HG03135 (cell line): ENCODE results near the gene CFAP58.

Experiments used
- ATAC-seq: cut with Tn5 transposase; IDR thresholded peaks from one replicate; pipeline ENCODE4 v1.9.1; 2021; ENCODE audit warnings: mild to moderate bottlenecking, moderate library complexity; ENCODE audit not compliant: unreplicated experiment

The CFAP58 gene

GRCh38 chr10:104321725-104322415, 31.8 kb upstream of the CFAP58 start:
- ATAC-seq, result no peak

- ATAC-seq, result no peak
Observed at GRCh38 chr10:104322416-104322782, 31.2 kb upstream of the CFAP58 start.

DNA sequence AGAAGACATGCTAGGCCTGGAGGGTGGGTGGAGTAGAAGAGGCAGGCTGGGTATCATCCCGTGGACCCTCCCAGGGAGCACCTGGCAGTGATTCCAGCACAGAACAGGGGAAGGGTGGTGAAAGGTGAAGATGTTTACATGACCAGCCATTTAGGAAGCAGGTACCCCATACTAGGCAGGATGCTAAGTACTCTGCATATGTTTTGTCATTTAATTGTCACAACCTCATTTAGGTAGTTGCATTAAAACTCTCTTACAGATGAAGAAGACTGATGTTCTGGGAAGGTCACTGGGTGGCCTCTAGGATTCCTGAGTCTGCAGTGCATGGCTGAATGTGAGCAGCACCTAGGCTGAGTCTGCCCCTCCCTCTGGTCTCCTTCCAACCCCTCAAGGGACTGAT, 30.5 kb upstream of the CFAP58 start:
- no peak for ATAC-seq

GRCh38 chr10:104323760-104324201, 29.9 kb upstream of the CFAP58 start:
- ATAC-seq, result no peak

DNA sequence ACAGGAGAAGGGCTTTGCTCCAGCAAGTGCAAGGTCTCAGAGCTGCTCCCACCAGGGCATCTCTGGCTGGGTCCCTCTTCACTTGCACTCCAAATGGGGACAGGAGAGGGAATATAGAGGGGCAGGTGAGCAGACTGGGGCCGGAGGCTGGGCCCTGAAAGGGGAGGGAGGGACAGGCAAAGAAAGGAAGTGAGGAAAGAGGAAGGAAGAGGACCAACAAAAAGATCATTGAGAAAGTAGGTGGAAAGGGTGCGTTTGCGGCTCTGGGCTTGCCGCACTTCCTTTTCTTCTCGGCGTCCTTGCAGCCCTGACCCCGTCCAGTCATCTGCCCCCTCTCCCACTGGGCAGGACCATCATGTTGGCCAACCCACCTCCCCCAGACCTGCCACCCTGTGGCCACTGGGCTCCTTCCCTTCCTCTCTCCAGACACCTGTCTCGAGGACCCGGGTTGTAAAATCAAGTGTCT, 29.4 kb upstream of the CFAP58 start:
- ATAC-seq, result no peak

DNA sequence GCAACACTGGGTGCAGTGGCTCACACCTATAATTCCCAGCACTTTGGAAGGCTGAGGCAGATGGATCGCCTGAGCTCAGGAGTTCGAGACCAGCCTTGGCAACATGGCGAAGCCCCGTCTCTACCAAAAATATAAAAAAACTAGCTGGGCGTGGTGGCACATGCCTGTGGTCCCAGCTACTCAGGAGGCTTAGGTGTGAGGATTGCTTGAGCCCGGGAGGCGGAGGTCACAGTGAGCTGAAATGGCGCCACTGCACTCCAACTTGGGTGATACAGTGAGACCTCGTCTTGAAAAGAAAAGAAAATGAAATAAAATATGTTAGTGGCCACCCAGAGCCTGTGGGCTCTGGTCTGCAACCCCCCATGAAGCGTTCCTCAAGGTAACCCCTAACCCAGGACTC, 28.7 kb upstream of the CFAP58 start:
- ATAC-seq, result no peak

GRCh38 chr10:104325436-104326435, 27.9 kb upstream of the CFAP58 start:
- ATAC-seq, result no peak

DNA sequence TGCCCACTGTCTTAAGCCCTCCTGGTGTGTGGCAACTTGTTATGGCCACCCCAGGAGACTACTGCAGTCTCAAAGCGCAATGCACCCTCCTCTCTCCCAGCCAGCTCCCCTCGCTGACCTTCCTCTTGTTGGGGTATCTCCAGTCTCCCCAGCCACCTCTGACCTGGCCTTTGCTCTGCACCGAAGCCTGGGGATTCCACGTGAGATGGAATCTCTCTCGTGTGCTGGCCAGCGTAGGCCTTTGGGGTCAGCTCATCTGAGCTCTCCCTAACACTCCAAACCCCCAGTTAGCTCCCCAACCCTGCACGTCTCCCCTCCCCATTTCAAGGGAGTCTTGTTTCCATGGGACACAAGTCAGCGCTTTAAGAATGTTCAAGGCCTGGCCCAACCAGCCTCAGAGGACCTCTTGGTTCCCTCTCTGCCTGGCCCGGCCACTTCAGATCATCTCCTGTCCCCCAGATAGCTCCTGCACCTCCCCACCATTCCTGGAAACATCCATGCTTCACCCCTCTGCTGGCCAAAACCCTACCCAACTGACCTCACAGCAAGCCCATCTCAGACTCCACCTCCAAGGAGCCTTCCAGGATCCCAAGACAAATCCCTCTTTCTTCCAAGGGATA, 26.5 kb upstream of the CFAP58 start:
- no peak for ATAC-seq

- ATAC-seq, result no peak
Observed at GRCh38 chr10:104327745-104328645, 25.6 kb upstream of the CFAP58 start.

GRCh38 chr10:104328646-104328895, 25.1 kb upstream of the CFAP58 start:
- no peak for ATAC-seq

DNA sequence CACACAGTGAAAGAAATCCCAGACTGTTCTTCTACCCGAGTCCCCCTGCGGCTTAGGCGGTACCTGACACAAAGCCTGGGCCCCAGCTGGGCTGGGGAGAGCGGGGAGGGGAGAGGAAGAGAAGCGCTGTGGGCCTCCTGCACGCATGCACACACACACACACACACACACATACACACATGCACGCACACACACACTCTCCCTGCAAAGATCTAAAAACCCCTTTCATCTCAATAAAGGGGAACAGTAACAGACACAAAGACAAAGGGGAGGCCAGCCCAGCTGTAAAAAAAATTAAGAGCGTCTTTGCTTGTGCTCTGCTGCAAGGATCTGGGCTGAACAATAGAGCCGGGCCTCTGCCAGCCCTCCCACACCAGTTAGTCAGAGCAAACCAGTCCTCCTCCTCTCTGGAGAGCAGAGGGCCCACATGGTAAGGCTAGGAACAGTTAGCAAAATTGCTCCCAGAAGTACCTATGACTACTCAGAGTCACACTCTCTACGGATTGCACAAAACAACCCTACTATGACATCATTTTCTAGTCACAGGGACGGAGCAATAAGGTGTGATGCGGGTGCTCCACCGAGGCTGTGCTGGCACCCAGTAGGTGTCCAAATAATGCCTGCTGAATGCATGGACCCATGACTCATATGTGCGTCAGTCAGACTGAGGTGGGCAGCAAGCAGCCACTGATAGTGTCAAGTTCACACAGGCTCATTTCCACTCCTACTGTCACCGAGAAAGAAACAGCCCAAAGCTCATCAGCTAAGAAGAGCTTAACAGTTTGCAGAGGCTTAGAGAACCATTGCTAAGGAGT, 24.5 kb upstream of the CFAP58 start:
- ATAC-seq, result no peak

- no peak for ATAC-seq
Observed at GRCh38 chr10:104329735-104330134, 23.9 kb upstream of the CFAP58 start.

GRCh38 chr10:104330168-104331110, 23.2 kb upstream of the CFAP58 start:
- no peak for ATAC-seq

DNA sequence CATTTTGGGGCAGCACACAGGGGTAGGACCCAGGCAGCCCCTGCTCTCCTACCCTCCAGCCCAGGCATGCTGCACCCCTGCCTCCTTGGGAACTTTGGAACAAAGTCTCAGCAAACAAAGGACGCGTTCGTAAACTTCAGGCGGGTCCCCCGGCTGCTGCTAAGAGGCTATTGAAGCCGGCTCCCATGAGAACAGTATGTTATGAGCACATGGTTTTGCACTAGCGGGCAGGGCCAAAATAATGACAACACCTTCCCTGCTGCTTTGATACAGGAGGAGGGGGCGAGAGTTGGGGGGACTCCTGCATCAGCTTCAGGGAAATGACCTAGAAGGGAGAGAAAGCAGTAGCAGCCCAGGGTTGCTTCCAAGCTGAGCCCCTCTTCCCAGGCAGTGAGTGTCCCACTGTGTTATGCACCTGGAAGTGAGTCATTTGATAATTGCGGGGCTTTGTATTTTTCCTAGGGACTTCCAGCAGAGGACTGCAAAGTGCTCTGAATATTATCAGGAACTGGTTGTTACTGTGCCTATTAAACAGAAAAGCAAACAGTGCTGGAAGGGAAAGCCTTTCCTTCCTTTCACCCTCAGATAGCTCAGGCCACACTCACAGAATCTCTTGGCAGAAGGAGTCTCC, 22.3 kb upstream of the CFAP58 start:
- ATAC-seq, result no peak

DNA sequence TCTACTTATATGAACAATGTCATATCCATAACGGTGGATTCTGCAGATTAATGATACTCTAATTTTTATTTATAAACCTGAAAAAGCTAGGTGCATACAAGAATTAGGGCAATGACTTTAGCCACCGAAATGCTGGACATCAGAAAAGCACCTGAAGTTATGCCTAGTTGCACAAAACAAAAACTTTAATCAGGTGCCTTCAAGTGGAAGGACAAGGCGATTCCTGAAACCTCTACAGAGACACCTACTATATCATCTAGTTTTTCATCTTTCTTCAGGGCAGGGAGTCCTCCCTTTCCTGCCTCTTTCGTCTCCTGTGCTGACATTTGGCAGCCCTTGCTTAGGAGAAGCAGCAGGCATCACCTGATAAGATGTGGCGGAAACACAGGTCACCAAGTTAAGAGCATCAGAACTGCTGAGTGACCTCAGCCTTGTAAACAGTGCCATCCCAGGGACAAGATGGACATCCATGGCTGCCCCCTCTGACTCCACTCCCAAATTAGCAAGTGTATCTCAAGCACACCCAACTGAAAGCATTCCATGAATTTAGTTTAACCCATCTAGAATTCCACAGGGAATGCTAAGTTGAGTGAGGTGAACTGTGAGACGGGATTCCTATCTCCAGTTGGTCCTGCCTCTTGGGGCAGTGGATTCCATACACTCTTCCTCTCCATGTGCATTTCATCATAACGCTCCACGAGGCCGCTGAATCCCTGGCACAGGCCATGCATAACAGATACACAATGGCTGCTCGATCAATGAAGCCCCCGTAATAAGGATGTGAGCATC, 21.2 kb upstream of the CFAP58 start:
- ATAC-seq, result no peak

- no peak for ATAC-seq
Observed at GRCh38 chr10:104333032-104333727, 20.5 kb upstream of the CFAP58 start.
